Measurements from ENCODE around the gene RAB40C. TPM values are rescaled to one million over a fixed set of nuclear protein-coding genes. Genes with fewer than 3 reads are reported as not detected.
A peak's percentile ranks its signal among the peaks of the same experiment; 100 is the strongest.

Gene RAB40C
- total and polyA plus RNA-seq, 9 of the 15 experiments (the other 6 are each of a cell fraction or from before 2014, with no cell fraction given) = 0.17 to 23.4 (median 8.7) TPM

- TF ChIP-seq ZBTB26 (CRISPR knock-in tag; IDR thresholded peaks at IDR 0.05) (no peak), FOXK1 (CRISPR knock-in tag; IDR thresholded peaks at IDR 0.05; ENCODE audit: borderline replicate concordance) (peak; percentile 86; the same call in 1 of the 2 replicates), TFAM (CRISPR knock-in tag; conservative IDR thresholded peaks at IDR 0.05) (no peak), ZBTB17 (CRISPR knock-in tag; IDR thresholded peaks at IDR 0.05) (no peak), MYBL2 (IDR thresholded peaks at IDR 0.05; ENCODE audit: low read depth) (no peak), MYBL2 (CRISPR knock-in tag; IDR thresholded peaks at IDR 0.05; ENCODE audit: borderline replicate concordance) (no peak), POLR2AphosphoS2 (IDR thresholded peaks at IDR 0.05; ENCODE audit: low read length) (no peak), KHSRP (IDR thresholded peaks at IDR 0.05) (no peak), ZHX1 (conservative IDR thresholded peaks at IDR 0.05; ENCODE audit: low read length) (no peak), EHMT2 (IDR thresholded peaks at IDR 0.05) (no peak)
Measured at GRCh38 chr16:578870-579405, 10.9 kb upstream of the RAB40C start (continued).
